ENCODE data around the gene TMEM232. TPM values are rescaled to one million over a fixed set of nuclear protein-coding genes. Genes with fewer than 3 reads are reported as not detected.

TMEM232 gene
- total RNA-seq, 4 donors from 2014 or later: 1.3 to 19.3 (median 7.1) TPM; not detected in 1

GRCh38 chr5:110653231-110653970 is 73.1 kb downstream of the TMEM232 start:
- Histone ChIP-seq H3K27ac (no peak overlapping the region), H3K9me3 (no peaks in the 10 kb centered on the region), H3K27me3 (no peaks in the 10 kb centered on the region), H3K36me3 (no peaks in the 10 kb centered on the region), H3K4me1 (no peaks in the 10 kb centered on the region), H3K4me3 (no peak overlapping the region)
- intact Hi-C loops (cut with DNase I; ENCODE audit: low total_unique reads): no loop called here
- no peak for DNase-seq
- TF ChIP-seq POLR2A (IDR thresholded peaks at IDR 0.05): no peak
- TF ChIP-seq, protein P1, sequence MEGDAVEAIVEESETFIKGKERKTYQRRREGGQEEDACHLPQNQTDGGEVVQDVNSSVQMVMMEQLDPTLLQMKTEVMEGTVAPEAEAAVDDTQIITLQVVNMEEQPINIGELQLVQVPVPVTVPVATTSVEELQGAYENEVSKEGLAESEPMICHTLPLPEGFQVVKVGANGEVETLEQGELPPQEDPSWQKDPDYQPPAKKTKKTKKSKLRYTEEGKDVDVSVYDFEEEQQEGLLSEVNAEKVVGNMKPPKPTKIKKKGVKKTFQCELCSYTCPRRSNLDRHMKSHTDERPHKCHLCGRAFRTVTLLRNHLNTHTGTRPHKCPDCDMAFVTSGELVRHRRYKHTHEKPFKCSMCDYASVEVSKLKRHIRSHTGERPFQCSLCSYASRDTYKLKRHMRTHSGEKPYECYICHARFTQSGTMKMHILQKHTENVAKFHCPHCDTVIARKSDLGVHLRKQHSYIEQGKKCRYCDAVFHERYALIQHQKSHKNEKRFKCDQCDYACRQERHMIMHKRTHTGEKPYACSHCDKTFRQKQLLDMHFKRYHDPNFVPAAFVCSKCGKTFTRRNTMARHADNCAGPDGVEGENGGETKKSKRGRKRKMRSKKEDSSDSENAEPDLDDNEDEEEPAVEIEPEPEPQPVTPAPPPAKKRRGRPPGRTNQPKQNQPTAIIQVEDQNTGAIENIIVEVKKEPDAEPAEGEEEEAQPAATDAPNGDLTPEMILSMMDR (IDR thresholded peaks at IDR 0.05): no peak

GRCh38 chr5:110651507-110651906 is 75.0 kb downstream of the TMEM232 start:
- Histone ChIP-seq H3K4me3 (no peak overlapping the region), H3K27ac (no peak overlapping the region), H3K27me3 (no peaks in the 10 kb centered on the region), H3K36me3 (no peaks in the 10 kb centered on the region), H3K4me1 (no peaks in the 10 kb centered on the region), H3K9me3 (no peaks in the 10 kb centered on the region)
- intact Hi-C loops (cut with DNase I; ENCODE audit: low total_unique reads): no loop called here
- TF ChIP-seq, protein P1 (IDR thresholded peaks at IDR 0.05): no peak
- no peak for TF ChIP-seq POLR2A (IDR thresholded peaks at IDR 0.05)
- DNase-seq: no peak

- Histone ChIP-seq H3K4me3 (no peak overlapping the region), H3K36me3 (no peaks in the 10 kb centered on the region), H3K27me3 (no peaks in the 10 kb centered on the region), H3K9me3 (no peaks in the 10 kb centered on the region), H3K27ac (no peak overlapping the region), H3K4me1 (no peaks in the 10 kb centered on the region)
- intact Hi-C loops (cut with DNase I; ENCODE audit: low total_unique reads): no loop called here
- no peak for TF ChIP-seq POLR2A (IDR thresholded peaks at IDR 0.05)
- TF ChIP-seq, protein P1 (IDR thresholded peaks at IDR 0.05): no peak
- no peak for DNase-seq
These were observed 82.1 kb downstream of the TMEM232 start for GRCh38 chr5:110644357-110644756.

DNA sequence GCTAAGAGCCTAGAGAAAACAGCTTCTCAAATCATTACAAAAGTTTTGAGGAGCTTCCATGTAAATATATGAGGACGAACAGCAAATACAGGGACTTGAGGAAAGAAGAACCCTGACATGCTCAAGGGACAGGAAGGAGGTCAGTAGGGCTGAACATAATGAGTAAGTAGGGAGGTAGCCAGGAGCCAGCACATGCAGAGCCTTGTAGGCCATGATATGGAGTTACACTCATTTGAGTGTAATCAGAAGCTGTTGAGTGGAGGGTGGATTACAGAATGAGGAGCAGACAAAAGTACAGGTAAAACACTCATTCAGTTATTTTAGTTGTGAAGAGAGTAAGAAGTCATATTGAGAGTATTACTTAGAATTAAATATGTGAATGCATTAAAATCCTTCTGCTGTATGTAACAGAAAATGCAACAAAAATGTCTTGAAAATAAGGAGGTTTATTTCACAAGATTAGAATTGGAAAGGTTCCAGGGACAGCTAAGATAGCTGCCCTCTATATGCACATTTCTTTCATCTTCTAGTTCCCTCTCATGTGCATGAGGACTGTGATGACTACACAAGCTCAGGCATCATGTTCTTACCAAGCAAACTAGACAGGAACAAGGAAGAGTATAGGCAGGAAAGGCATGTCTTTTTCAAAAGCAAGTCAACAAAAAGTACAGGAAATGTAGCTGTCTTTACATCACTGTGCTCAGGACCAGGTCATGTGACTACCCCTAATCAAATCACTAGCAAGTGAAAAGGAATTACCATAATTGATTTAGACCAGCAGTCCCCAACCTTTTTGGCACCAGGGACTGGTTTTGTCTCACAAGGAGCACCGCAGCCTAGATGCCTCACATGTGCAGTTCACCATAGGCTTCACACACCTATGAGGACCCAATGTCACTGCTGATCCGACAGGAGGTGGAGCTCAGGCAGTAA is 87.2 kb downstream of the TMEM232 start:
- DNase-seq: no peak
- intact Hi-C loops (cut with DNase I; ENCODE audit: low total_unique reads): no loop called here
- Histone ChIP-seq H3K4me3 (no peak overlapping the region), H3K27me3 (no peaks in the 10 kb centered on the region), H3K9me3 (no peaks in the 10 kb centered on the region), H3K4me1 (no peaks in the 10 kb centered on the region), H3K36me3 (no peaks in the 10 kb centered on the region), H3K27ac (no peak overlapping the region)
- TF ChIP-seq POLR2A (IDR thresholded peaks at IDR 0.05): no peak
- TF ChIP-seq, protein P1 (IDR thresholded peaks at IDR 0.05): no peak

DNA sequence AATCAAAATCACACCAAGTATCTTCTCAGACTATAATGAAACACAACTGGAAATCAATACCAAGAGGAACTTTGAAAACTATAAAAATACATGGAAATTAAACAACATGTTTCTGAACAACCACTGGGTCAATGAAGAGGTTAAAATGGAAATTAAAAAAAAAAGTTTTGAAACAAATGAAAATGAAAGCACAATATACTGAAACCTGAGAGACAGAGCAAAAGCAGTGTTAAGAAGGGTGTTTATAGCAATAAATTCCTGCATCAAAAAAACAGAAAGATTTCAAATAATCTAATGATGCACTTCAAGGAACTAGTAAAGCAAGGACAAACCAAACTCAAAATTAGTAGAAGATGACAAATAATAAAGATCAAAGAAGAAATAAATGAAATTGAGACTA is 92.0 kb downstream of the TMEM232 start:
- H3K4me3 ChIP-seq: no peak overlapping the region
- DNase-seq: no peak
- H3K4me1 ChIP-seq: no peaks in the 10 kb centered on the region
- no peaks in the 10 kb centered on the region for H3K9me3 ChIP-seq
- H3K27ac ChIP-seq: no peak overlapping the region
- no peaks in the 10 kb centered on the region for H3K36me3 ChIP-seq
- no peaks in the 10 kb centered on the region for H3K27me3 ChIP-seq
- TF ChIP-seq POLR2A (IDR thresholded peaks at IDR 0.05): no peak
- TF ChIP-seq, protein P1 (IDR thresholded peaks at IDR 0.05): no peak
- intact Hi-C loops (cut with DNase I; ENCODE audit: low total_unique reads): no loop called here
